ENCODE measurements around the gene FSTL5. TPM values are rescaled to one million over a fixed set of nuclear protein-coding genes. Genes with fewer than 3 reads are reported as not detected.

The FSTL5 gene
- total and polyA plus RNA-seq, 4 donors: 0.01 to 0.08 TPM; not detected in 2

- H3K9me3 ChIP-seq (ENCODE audit: control insufficient read depth in 4 of 4, low read length in 3 of 4): no peaks in the 10 kb centered on the region
- TF ChIP-seq SP1 (IDR thresholded peaks at IDR 0.05) (no peak), NR2F2 (IDR thresholded peaks at IDR 0.05) (no peak), JUND (IDR thresholded peaks at IDR 0.05) (no peak), MAX (IDR thresholded peaks at IDR 0.05) (no peak), HNF4A (conservative IDR thresholded peaks at IDR 0.05) (no peak), RAD21 (IDR thresholded peaks at IDR 0.05) (no peak)
- TF ChIP-seq, protein P1, sequence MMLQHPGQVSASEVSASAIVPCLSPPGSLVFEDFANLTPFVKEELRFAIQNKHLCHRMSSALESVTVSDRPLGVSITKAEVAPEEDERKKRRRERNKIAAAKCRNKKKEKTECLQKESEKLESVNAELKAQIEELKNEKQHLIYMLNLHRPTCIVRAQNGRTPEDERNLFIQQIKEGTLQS (IDR thresholded peaks at IDR 0.05): no peak
- H3K4me1 ChIP-seq (ENCODE audit: control insufficient read depth in 4 of 4, insufficient read depth in 4 of 4, low read length in 3 of 4): no peaks in the 10 kb centered on the region
- no peak overlapping the region for H3K4me3 ChIP-seq (ENCODE audit: low read depth in 1 of 3, low read length in 3 of 3)
- no peak for DNase-seq (ENCODE audit: low spot score)
- H3K27ac ChIP-seq (ENCODE audit: low read depth in 1 of 2, low read length in 2 of 2): no peak overlapping the region
- no peaks in the 10 kb centered on the region for H3K36me3 ChIP-seq (ENCODE audit: control insufficient read depth in 4 of 4, insufficient read depth in 3 of 4, low read depth in 1 of 4, low read length in 3 of 4)
- peaks cover 0 to 2% (median 0%) of the 10 kb centered on the region in 4 donors for H3K27me3 ChIP-seq (ENCODE audit: control insufficient read depth in 4 of 4, insufficient read depth in 4 of 4, low read length in 3 of 4)
- no peak overlapping the region for H3K9ac ChIP-seq (ENCODE audit: low read depth in 1 of 2, low read length in 2 of 2)
Measured at GRCh38 chr4:161929956-161930355, 233.8 kb downstream of the FSTL5 start.

- H3K9ac ChIP-seq (ENCODE audit: low read depth in 1 of 2, low read length in 2 of 2): no peak overlapping the region
- TF ChIP-seq, protein P1 (IDR thresholded peaks at IDR 0.05): no peak
- TF ChIP-seq YY1 (IDR thresholded peaks at IDR 0.05): peak; percentile 24
- TF ChIP-seq, protein P2, sequence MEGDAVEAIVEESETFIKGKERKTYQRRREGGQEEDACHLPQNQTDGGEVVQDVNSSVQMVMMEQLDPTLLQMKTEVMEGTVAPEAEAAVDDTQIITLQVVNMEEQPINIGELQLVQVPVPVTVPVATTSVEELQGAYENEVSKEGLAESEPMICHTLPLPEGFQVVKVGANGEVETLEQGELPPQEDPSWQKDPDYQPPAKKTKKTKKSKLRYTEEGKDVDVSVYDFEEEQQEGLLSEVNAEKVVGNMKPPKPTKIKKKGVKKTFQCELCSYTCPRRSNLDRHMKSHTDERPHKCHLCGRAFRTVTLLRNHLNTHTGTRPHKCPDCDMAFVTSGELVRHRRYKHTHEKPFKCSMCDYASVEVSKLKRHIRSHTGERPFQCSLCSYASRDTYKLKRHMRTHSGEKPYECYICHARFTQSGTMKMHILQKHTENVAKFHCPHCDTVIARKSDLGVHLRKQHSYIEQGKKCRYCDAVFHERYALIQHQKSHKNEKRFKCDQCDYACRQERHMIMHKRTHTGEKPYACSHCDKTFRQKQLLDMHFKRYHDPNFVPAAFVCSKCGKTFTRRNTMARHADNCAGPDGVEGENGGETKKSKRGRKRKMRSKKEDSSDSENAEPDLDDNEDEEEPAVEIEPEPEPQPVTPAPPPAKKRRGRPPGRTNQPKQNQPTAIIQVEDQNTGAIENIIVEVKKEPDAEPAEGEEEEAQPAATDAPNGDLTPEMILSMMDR (IDR thresholded peaks at IDR 0.05; ENCODE audit: low read depth, low read length, missing input control): no peak
- TF ChIP-seq MAX (IDR thresholded peaks at IDR 0.05): no peak
- peak in 1 of 2 donors; percentile 7 for TF ChIP-seq HNF4A (conservative IDR thresholded peaks at IDR 0.05)
- no peaks in the 10 kb centered on the region for H3K27me3 ChIP-seq (ENCODE audit: control insufficient read depth in 4 of 4, insufficient read depth in 4 of 4, low read length in 3 of 4)
- no peak overlapping the region for H3K27ac ChIP-seq (ENCODE audit: low read depth in 1 of 2, low read length in 2 of 2)
- H3K9me3 ChIP-seq (ENCODE audit: control insufficient read depth in 4 of 4, low read length in 3 of 4): no peaks in the 10 kb centered on the region
- no peak for DNase-seq (ENCODE audit: low spot score)
- no peaks in the 10 kb centered on the region for H3K4me1 ChIP-seq (ENCODE audit: control insufficient read depth in 4 of 4, insufficient read depth in 4 of 4, low read length in 3 of 4)
- no peaks in the 10 kb centered on the region for H3K36me3 ChIP-seq (ENCODE audit: control insufficient read depth in 4 of 4, insufficient read depth in 3 of 4, low read depth in 1 of 4, low read length in 3 of 4)
- 57% methylated on average over 6 of the region's 6 CpGs for WGBS
- H3K4me3 ChIP-seq (ENCODE audit: low read depth in 1 of 3, low read length in 3 of 3): no peak overlapping the region
Measured at GRCh38 chr4:161926033-161926828, 237.6 kb downstream of the FSTL5 start.

DNA sequence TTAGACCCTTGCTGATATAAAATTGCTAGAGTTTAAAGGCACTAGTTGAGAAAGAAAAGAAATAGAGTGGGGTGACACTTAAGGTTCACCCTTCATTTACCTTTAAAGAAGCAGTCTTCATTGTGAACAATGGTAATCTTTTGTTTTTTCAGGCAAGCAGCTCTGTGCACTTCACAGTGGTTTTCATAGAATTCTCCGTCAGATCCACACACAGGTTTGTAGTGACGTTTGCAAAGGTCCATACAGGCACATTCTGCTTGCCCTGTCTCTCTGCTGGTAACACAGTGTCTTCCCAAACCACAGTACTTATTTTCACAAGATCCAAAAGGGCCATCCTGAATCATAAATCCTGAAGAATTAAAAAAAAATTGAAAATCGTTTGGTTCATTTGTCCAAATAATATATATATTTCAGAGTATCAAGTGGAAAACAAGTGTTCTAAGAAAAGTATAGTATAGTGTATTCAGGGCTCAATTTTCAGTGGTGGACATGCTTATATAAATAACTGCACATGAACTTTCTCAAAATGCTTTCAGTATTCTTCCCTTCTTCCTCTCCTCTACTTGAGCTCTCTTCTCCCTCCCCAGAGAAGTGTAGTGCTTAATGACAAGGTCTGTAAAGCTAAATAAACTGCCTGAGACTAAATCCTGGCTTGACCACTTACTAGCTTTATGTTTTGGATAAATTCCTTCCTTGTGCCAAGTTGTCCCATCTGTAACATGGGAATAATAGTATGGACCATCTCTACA lies 243.3 kb downstream of the FSTL5 start:
- WGBS: 55% methylated on average over 3 of the region's 3 CpGs
- TF ChIP-seq RAD21 (IDR thresholded peaks at IDR 0.05) (no peak), NR2F2 (IDR thresholded peaks at IDR 0.05) (no peak)
- TF ChIP-seq, protein P1 (IDR thresholded peaks at IDR 0.05): no peak
- TF ChIP-seq, protein P2 (IDR thresholded peaks at IDR 0.05; ENCODE audit: low read depth, low read length, missing input control): no peak
- H3K9ac ChIP-seq (ENCODE audit: low read depth in 1 of 2, low read length in 2 of 2): no peak overlapping the region
- H3K9me3 ChIP-seq (ENCODE audit: control insufficient read depth in 4 of 4, low read length in 3 of 4): no peaks in the 10 kb centered on the region
- no peaks in the 10 kb centered on the region for H3K4me1 ChIP-seq (ENCODE audit: control insufficient read depth in 4 of 4, insufficient read depth in 4 of 4, low read length in 3 of 4)
- no peak for DNase-seq (ENCODE audit: low spot score)
- H3K36me3 ChIP-seq (ENCODE audit: control insufficient read depth in 4 of 4, insufficient read depth in 3 of 4, low read depth in 1 of 4, low read length in 3 of 4): no peaks in the 10 kb centered on the region
- no peak overlapping the region for H3K4me3 ChIP-seq (ENCODE audit: low read depth in 1 of 3, low read length in 3 of 3)
- H3K27ac ChIP-seq (ENCODE audit: low read depth in 1 of 2, low read length in 2 of 2): no peak overlapping the region
- H3K27me3 ChIP-seq (ENCODE audit: control insufficient read depth in 4 of 4, insufficient read depth in 4 of 4, low read length in 3 of 4): no peaks in the 10 kb centered on the region
